KMS-11 (cell line): ENCODE results near the gene ADAMTS15.

ENCODE experiments used
- H2AFZ ChIP-seq: fragments of 200-600 bp; sonication (generic); 2 replicates; pipeline ENCODE4 v1.6.1; 2016; ENCODE audit warnings: antibody characterized with exemption, mixed run types, low read depth
- H3K27ac ChIP-seq: fragments of 200-600 bp; sonication (generic); 2 replicates; pipeline ENCODE4 v1.6.1; 2016; ENCODE audit warnings: mild to moderate bottlenecking, mixed run types
- H3K27me3 ChIP-seq: fragments of 200-600 bp; sonication (generic); 2 replicates; pipeline ENCODE4 v1.6.1; 2017; ENCODE audit warnings: mild to moderate bottlenecking, low read depth, mixed run types, moderate library complexity; ENCODE audit not compliant: insufficient read depth
- H3K36me3 ChIP-seq: fragments of 200-600 bp; sonication (generic); 2 replicates; pipeline ENCODE4 v1.6.1; 2017; ENCODE audit warnings: mild to moderate bottlenecking, mixed run types; ENCODE audit not compliant: insufficient read depth
- H3K4me1 ChIP-seq: fragments of 200-600 bp; sonication (generic); 2 replicates; pipeline ENCODE4 v1.6.1; 2016; ENCODE audit warnings: mild to moderate bottlenecking, low read depth, mixed run types; ENCODE audit not compliant: poor library complexity, severe bottlenecking
- H3K4me2 ChIP-seq: fragments of 200-600 bp; sonication (generic); 2 replicates; pipeline ENCODE4 v1.7.0; 2016; ENCODE audit warnings: mild to moderate bottlenecking, mixed run types
- H3K4me3 ChIP-seq: fragments of 200-600 bp; sonication (generic); IDR thresholded peaks from 2 replicates; pipeline ENCODE4 v1.6.1; 2017; ENCODE audit warnings: low read depth, low read length, mixed read lengths; ENCODE audit not compliant: insufficient read depth
- H3K79me2 ChIP-seq: fragments of 200-600 bp; sonication (generic); 2 replicates; pipeline ENCODE4 v1.6.1; 2016; ENCODE audit warnings: low read depth, mixed run types; ENCODE audit not compliant: insufficient read depth
- H3K9ac ChIP-seq: fragments of 200-600 bp; sonication (generic); 2 replicates; pipeline ENCODE4 v1.6.1; 2016; ENCODE audit warnings: mild to moderate bottlenecking, mixed run types
- H4K20me1 ChIP-seq: fragments of 200-600 bp; sonication (generic); 2 replicates; pipeline ENCODE4 v1.6.1; 2016; ENCODE audit warnings: mild to moderate bottlenecking, mixed run types; ENCODE audit not compliant: insufficient read depth
- TF ChIP-seq, protein P1 (sequence below): fragments of 200-600 bp; sonication (generic); conservative IDR thresholded peaks from 2 replicates; pipeline ENCODE4 v1.6.1; 2017; ENCODE audit warnings: low read depth, mild to moderate bottlenecking, antibody characterized with exemption, low read length, moderate library complexity, mixed read lengths

Gene ADAMTS15

GRCh38 chr11:130473056-130473794 lies 24.8 kb downstream of the ADAMTS15 start:
- no peaks in the 10 kb centered on the region for H3K36me3 ChIP-seq
- no peak overlapping the region for H3K27ac ChIP-seq
- H3K79me2 ChIP-seq = no peaks in the 10 kb centered on the region
- no peak overlapping the region for H3K4me2 ChIP-seq
- H4K20me1 ChIP-seq = no peaks in the 10 kb centered on the region
- no peak overlapping the region for H2AFZ ChIP-seq
- no peaks in the 10 kb centered on the region for H3K27me3 ChIP-seq
- no peak overlapping the region for H3K9ac ChIP-seq
- no peak overlapping the region for H3K4me3 ChIP-seq
- H3K4me1 ChIP-seq = no peaks in the 10 kb centered on the region
- TF ChIP-seq, protein P1, sequence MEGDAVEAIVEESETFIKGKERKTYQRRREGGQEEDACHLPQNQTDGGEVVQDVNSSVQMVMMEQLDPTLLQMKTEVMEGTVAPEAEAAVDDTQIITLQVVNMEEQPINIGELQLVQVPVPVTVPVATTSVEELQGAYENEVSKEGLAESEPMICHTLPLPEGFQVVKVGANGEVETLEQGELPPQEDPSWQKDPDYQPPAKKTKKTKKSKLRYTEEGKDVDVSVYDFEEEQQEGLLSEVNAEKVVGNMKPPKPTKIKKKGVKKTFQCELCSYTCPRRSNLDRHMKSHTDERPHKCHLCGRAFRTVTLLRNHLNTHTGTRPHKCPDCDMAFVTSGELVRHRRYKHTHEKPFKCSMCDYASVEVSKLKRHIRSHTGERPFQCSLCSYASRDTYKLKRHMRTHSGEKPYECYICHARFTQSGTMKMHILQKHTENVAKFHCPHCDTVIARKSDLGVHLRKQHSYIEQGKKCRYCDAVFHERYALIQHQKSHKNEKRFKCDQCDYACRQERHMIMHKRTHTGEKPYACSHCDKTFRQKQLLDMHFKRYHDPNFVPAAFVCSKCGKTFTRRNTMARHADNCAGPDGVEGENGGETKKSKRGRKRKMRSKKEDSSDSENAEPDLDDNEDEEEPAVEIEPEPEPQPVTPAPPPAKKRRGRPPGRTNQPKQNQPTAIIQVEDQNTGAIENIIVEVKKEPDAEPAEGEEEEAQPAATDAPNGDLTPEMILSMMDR = no peak

DNA sequence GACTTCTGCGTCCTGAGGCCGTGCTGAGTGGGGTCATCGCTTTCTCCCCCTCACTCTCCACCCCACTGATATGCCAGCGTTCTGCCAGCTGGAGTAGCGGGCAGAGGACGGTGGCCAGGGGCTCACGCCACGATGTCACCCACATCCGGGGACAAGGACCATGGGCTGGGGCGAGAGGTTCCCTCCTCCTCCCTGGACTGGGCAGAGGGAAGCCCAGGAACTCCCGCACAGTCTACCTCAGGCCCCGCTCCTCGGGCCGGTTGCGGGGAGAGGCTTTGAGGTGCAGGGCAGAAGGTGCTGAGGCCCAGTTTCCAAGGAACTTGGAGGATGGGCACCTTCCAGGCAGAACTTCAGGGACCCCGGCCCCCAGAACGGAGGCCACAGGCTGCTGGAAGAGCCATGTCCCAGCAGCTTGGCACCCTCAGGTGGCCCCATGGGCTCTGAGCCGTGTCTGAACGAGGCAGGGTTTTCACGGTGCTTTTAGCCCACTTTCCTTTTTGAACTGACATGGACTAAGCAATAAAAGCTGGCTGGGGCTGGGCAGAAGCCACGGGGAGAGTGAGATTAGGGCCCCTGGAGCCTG lies 25.4 kb downstream of the ADAMTS15 start:
- H3K4me1 ChIP-seq = no peaks in the 10 kb centered on the region
- H2AFZ ChIP-seq = no peak overlapping the region
- TF ChIP-seq, protein P1 = no peak
- no peaks in the 10 kb centered on the region for H3K79me2 ChIP-seq
- no peak overlapping the region for H3K4me2 ChIP-seq
- no peak overlapping the region for H3K27ac ChIP-seq
- no peak overlapping the region for H3K4me3 ChIP-seq
- no peak overlapping the region for H3K9ac ChIP-seq
- H4K20me1 ChIP-seq = no peaks in the 10 kb centered on the region
- H3K36me3 ChIP-seq = no peaks in the 10 kb centered on the region
- no peaks in the 10 kb centered on the region for H3K27me3 ChIP-seq

- H3K4me3 ChIP-seq = no peak overlapping the region
- H3K36me3 ChIP-seq = no peaks in the 10 kb centered on the region
- TF ChIP-seq, protein P1 = no peak
- no peak overlapping the region for H3K9ac ChIP-seq
- no peaks in the 10 kb centered on the region for H4K20me1 ChIP-seq
- no peaks in the 10 kb centered on the region for H3K4me1 ChIP-seq
- no peaks in the 10 kb centered on the region for H3K79me2 ChIP-seq
- no peak overlapping the region for H2AFZ ChIP-seq
- H3K4me2 ChIP-seq = no peak overlapping the region
- H3K27ac ChIP-seq = no peak overlapping the region
- H3K27me3 ChIP-seq = no peaks in the 10 kb centered on the region
Observed at GRCh38 chr11:130474637-130475400, 26.4 kb downstream of the ADAMTS15 start.

- Histone ChIP-seq H3K27ac (no peak overlapping the region), H3K4me1 (no peaks in the 10 kb centered on the region), H3K4me2 (no peak overlapping the region), H3K27me3 (no peaks in the 10 kb centered on the region), H4K20me1 (no peaks in the 10 kb centered on the region), H3K4me3 (no peak overlapping the region), H3K9ac (no peak overlapping the region), H3K36me3 (no peaks in the 10 kb centered on the region), H3K79me2 (no peaks in the 10 kb centered on the region), H2AFZ (no peak overlapping the region)
- TF ChIP-seq, protein P1 = no peak
Observed at GRCh38 chr11:130475426-130476053, 27.1 kb downstream of the ADAMTS15 start.
